Caco-2 (cell line): ENCODE measurements around the gene FIGNL2. TPM values are rescaled to one million over a fixed set of nuclear protein-coding genes. Genes with fewer than 3 reads are reported as not detected.

Source experiments
- BruUV-seq: library from RNA; stranded (reverse); fragments of 400-500 nt; replicated peaks from 2 replicates; lab custom pipeline; 2021; lab: Mats Ljungman, UMichigan
- CTCF ChIA-PET: fragments of 300-600 bp; sonication (Branson Sonifier 250); formaldehyde crosslinking; loops from one replicate; lab custom pipeline; 2022; ENCODE audit warnings: antibody characterized with exemption; lab: Charles Lee
- POLR2A ChIA-PET: fragments of 300-600 bp; sonication (Branson Sonifier 250); formaldehyde crosslinking; loops from one replicate; lab custom pipeline; 2022; ENCODE audit warnings: antibody characterized with exemption; lab: Charles Lee
- DNase-seq, 2 experiments: peaks; one replicate each; pipeline versions ENCODE4 v3.0.0 to v3.0.0-alpha.2; 2020 to 2022
- H3K27me3 ChIP-seq: replicated peaks from 2 replicates; pipeline ENCODE4 v1.6.0; 2011; ENCODE audit warnings: low read length; ENCODE audit not compliant: control insufficient read depth, insufficient read depth
- H3K36me3 ChIP-seq: 2 replicates; pipeline ENCODE4 v1.5.1; 2011; ENCODE audit warnings: low read length; ENCODE audit not compliant: control insufficient read depth, insufficient read depth
- H3K4me1 ChIP-seq: fragments of 250-450 bp; sonication (Bioruptor Pico); 2 replicates; pipeline ENCODE4 v1.5.1; 2020; ENCODE audit warnings: mild to moderate bottlenecking
- H3K4me3 ChIP-seq: 2 replicates; pipeline ENCODE4 v1.5.1; 2011; ENCODE audit warnings: low read depth, mild to moderate bottlenecking, control low read depth, low read length
- H3K9me3 ChIP-seq: fragments of 250-450 bp; sonication (Bioruptor Pico); 2 replicates; pipeline ENCODE4 v1.5.1; 2020; ENCODE audit warnings: mild to moderate bottlenecking, moderate library complexity
- H3K27ac Mint-ChIP-seq: one replicate; pipeline ENCODE4 v1.8.0; 2022; ENCODE audit warnings: mixed read lengths; ENCODE audit not compliant: unreplicated experiment
- H3K27me3 Mint-ChIP-seq: one replicate; pipeline ENCODE4 v1.8.0; 2022; ENCODE audit warnings: mixed read lengths; ENCODE audit not compliant: insufficient read depth, unreplicated experiment
- H3K36me3 Mint-ChIP-seq: one replicate; pipeline ENCODE4 v1.8.0; 2022; ENCODE audit warnings: mild to moderate bottlenecking, mixed read lengths; ENCODE audit not compliant: insufficient read depth, unreplicated experiment
- H3K4me1 Mint-ChIP-seq: one replicate; pipeline ENCODE4 v1.8.0; 2022; ENCODE audit warnings: low read depth, mixed read lengths; ENCODE audit not compliant: unreplicated experiment
- H3K4me3 Mint-ChIP-seq: one replicate; pipeline ENCODE4 v1.8.0; 2022; ENCODE audit warnings: mild to moderate bottlenecking, moderate library complexity, mixed read lengths; ENCODE audit not compliant: unreplicated experiment
- H3K9me3 Mint-ChIP-seq: one replicate; pipeline ENCODE4 v1.8.0; 2022; ENCODE audit warnings: mixed read lengths; ENCODE audit not compliant: unreplicated experiment
- intact Hi-C: fragments of 100-400 bp; cut with micrococcal nuclease; formaldehyde crosslinking; loops from one replicate; pipeline ENCODE4 v1.10.0; 2022; ENCODE audit not compliant: unreplicated experiment
- total RNA-seq: library from RNA; stranded (reverse); gene quantifications from 2 replicates; pipeline ENCODE4 v1.2.3, GENCODE V29; 2022
- TF ChIP-seq, protein P1 (sequence below), 2 experiments: fragments of 200-600 bp in 1 of 2; IDR thresholded peaks; 1 replicate in 1 of 2; 2 replicates in 1 of 2; pipeline versions ENCODE4 v1.5.1 to v1.8.0; 2011 to 2022; ENCODE audit warnings: antibody characterized with exemption in 1 of 2, control low read depth in 1 of 2, inconsistent platforms in 1 of 2, low read depth in 1 of 2, low read length in 1 of 2, mild to moderate bottlenecking in 1 of 2, moderate library complexity in 1 of 2; ENCODE audit not compliant: insufficient read depth in 1 of 2, severe bottlenecking in 1 of 2, unreplicated experiment in 1 of 2

FIGNL2 gene
- total RNA-seq, 1 experiment from 2014 or later: 3.6 TPM

DNA sequence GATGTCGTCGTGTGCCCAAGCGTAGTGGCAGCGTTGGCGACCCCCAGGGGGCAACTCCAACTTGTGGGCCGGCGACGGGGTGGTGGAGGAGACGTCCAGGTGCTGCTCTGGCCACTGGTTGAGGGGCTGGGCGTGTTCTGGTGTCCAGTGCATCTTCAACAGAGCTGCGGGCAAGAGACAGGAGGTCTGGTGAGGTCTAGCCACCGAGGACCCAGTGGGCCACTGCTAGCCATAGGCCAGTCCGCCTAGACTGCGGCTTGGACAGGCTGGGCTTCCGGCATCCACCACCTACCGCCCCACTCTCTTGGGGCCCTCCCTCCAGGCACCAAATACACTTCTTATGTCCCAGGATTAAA, 26.3 kb downstream of the FIGNL2 start:
- ChIA-PET CTCF (no interaction called here), POLR2A (no interaction called here)
- TF ChIP-seq, protein P1, sequence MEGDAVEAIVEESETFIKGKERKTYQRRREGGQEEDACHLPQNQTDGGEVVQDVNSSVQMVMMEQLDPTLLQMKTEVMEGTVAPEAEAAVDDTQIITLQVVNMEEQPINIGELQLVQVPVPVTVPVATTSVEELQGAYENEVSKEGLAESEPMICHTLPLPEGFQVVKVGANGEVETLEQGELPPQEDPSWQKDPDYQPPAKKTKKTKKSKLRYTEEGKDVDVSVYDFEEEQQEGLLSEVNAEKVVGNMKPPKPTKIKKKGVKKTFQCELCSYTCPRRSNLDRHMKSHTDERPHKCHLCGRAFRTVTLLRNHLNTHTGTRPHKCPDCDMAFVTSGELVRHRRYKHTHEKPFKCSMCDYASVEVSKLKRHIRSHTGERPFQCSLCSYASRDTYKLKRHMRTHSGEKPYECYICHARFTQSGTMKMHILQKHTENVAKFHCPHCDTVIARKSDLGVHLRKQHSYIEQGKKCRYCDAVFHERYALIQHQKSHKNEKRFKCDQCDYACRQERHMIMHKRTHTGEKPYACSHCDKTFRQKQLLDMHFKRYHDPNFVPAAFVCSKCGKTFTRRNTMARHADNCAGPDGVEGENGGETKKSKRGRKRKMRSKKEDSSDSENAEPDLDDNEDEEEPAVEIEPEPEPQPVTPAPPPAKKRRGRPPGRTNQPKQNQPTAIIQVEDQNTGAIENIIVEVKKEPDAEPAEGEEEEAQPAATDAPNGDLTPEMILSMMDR (IDR thresholded peaks at IDR 0.05; ENCODE audit: insufficient read depth in 1 of 2, low read depth in 1 of 2, low read length in 1 of 2, severe bottlenecking in 1 of 2, unreplicated experiment in 1 of 2): no peak
- peaks cover under 1% of the 10 kb centered on the region for H3K36me3 Mint-ChIP-seq
- Histone ChIP-seq H3K27me3 (no peaks in the 10 kb centered on the region), H3K36me3 (no peaks in the 10 kb centered on the region), H3K4me1 (peaks cover 5% of the 10 kb centered on the region), H3K9me3 (no peaks in the 10 kb centered on the region), H3K4me3 (no peak overlapping the region)
- H3K27ac Mint-ChIP-seq: no peak overlapping the region
- no peaks in the 10 kb centered on the region for H3K27me3 Mint-ChIP-seq
- no peak for DNase-seq
- H3K9me3 Mint-ChIP-seq: no peaks in the 10 kb centered on the region
- H3K4me1 Mint-ChIP-seq: peaks cover 6% of the 10 kb centered on the region
- no TSS peak for BruUV-seq
- H3K4me3 Mint-ChIP-seq: peak overlapping the region; percentile 7
- intact Hi-C loops: no loop called here

DNA sequence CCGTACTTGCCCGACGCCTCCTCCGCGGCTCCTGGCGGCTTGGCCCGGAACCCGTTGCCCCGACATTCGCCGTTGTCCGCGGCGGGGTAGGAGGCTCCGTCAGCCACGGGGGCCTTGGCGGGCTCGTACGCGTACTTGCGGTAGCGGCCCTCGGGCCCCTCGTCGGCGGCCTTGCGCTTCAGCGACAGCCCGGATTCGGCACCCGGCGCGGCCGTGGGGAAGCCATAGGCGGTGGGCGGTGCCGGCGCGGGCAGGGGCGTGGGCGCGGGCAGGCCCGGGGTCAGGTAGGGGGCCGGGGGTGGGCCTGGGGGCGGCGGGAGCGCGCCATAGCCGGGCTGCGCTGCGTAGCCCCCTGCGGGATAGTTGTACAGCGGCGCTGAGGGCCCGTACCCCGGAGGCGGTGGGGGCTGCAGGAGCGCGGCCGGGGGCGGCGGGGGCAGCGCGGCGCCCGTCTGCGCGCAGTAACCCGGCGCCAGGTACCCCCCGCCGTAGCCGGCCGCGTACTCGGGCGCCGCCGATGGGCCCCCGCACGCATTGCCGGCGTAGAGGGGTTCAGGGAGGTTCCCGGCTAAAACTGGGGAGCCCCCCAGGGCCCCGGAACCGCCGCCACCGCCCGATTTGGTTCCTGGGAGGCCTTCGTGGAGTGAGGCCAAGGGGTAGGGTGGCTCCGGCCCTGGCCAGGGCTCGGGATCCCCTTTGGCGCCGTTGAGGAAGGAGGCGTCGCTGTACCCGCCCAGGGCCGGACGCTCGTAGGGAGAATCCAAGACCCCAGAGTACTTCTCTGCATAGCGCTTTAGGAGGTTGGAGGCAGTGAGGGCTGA, 26.9 kb downstream of the FIGNL2 start:
- CTCF ChIA-PET: interaction anchor here (0.7 to 3.2 kb wide), 7 partner anchors 17 to 285 kb away, joined by 4 to 22 read pairs (median 6); no protein-coding TSS in a partner anchor
- POLR2A ChIA-PET: no interaction called here
- H3K4me3 ChIP-seq: no peak overlapping the region
- no peaks in the 10 kb centered on the region for H3K9me3 ChIP-seq
- Mint-ChIP-seq H3K27me3 (no peaks in the 10 kb centered on the region), H3K27ac (no peak overlapping the region), H3K4me3 (no peak overlapping the region), H3K9me3 (no peaks in the 10 kb centered on the region), H3K36me3 (peaks cover 5% of the 10 kb centered on the region), H3K4me1 (peaks cover 11% of the 10 kb centered on the region)
- intact Hi-C loops: no loop called here
- no peaks in the 10 kb centered on the region for H3K36me3 ChIP-seq
- no peak for DNase-seq
- no TSS peak for BruUV-seq
- no peaks in the 10 kb centered on the region for H3K27me3 ChIP-seq
- TF ChIP-seq, protein P1 (IDR thresholded peaks at IDR 0.05; ENCODE audit: insufficient read depth in 1 of 2, low read depth in 1 of 2, low read length in 1 of 2, severe bottlenecking in 1 of 2, unreplicated experiment in 1 of 2): no peak
- H3K4me1 ChIP-seq: peaks cover 11% of the 10 kb centered on the region

DNA sequence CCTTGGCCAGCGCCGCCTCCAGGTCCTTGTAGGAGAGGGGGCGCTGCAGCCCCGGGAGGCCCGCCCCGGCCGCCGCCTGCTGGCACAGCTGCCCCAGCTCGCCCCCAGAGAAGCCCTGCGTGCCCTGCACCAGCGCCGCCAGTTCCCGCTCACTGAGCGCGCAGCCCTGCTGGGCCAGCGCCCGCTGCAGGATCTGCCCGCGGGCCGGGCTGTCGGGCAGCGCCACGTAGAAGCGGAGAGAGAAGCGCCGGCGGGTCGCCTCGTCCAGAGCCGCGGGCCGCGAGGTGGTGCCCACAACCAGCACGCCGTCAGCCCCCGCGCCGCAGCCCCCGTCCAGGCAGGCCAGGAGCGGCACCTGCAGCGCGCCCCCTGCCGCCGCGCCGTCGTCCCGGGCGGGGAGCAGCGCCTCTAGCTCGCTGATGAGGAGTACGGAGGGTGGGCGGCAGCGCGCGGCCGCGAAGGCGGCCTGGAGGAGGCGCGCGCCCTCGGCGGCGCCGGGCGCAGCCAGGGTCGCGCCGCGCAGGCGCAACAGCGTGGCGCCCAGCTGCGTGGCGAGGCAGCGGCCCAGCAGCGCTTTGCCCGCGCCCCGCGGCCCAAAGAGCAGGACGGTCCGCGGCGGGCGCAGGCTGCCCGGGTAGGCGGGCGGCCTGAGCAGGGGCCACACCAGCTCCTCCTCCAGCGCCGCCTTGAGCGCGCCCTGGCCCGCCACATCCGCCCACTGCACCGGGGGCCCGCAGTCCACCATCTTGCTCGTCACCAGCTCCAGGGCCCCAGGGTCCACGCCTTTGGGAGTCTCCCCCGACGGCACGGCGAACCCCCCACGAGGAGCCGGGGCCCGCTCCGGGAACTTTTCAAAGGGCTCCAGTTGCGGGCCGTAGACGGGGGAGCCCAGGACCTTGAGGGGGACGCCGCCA, 27.7 kb downstream of the FIGNL2 start:
- Histone ChIP-seq H3K4me3 (peak overlapping the region; percentile 46), H3K27me3 (no peaks in the 10 kb centered on the region), H3K4me1 (peaks cover 11% of the 10 kb centered on the region), H3K9me3 (no peaks in the 10 kb centered on the region), H3K36me3 (no peaks in the 10 kb centered on the region)
- peaks cover 5% of the 10 kb centered on the region for H3K36me3 Mint-ChIP-seq
- H3K4me3 Mint-ChIP-seq: peak overlapping the region; percentile 76
- TF ChIP-seq, protein P1 (IDR thresholded peaks at IDR 0.05; ENCODE audit: insufficient read depth in 1 of 2, low read depth in 1 of 2, low read length in 1 of 2, severe bottlenecking in 1 of 2, unreplicated experiment in 1 of 2): peak; percentile 59 to 60
- CTCF ChIA-PET: interaction anchor here (0.6 to 3.2 kb wide), 17 partner anchors 11 to 409 kb away, joined by 3 to 22 read pairs (median 4); partner anchors contain the start of gene FIGNL2
- no peaks in the 10 kb centered on the region for H3K27me3 Mint-ChIP-seq
- intact Hi-C loops: loop anchor here (1.0 kb wide), 1 partner anchor 55 kb away; no protein-coding TSS in a partner anchor
- H3K9me3 Mint-ChIP-seq: no peaks in the 10 kb centered on the region
- POLR2A ChIA-PET: no interaction called here
- DNase-seq: peak; percentile 83 to 92
- no peak overlapping the region for H3K27ac Mint-ChIP-seq
- no TSS peak for BruUV-seq
- H3K4me1 Mint-ChIP-seq: peaks cover 11% of the 10 kb centered on the region
